Loucy (cell line): ENCODE measurements around the gene CYFIP2.

ENCODE experiments used
- H2AFZ ChIP-seq: fragments of 200-600 bp; sonication (generic); 2 replicates; pipeline ENCODE4 v1.6.0; 2016; ENCODE audit warnings: antibody characterized with exemption, mild to moderate bottlenecking, low read length, moderate library complexity
- H3F3A ChIP-seq: fragments of 200-600 bp; 2 replicates; pipeline ENCODE4 v1.6.0; 2016; ENCODE audit warnings: antibody characterized with exemption, low read depth, mild to moderate bottlenecking
- H3K27me3 ChIP-seq: fragments of 200-600 bp; sonication (generic); 2 replicates; pipeline ENCODE4 v1.6.1; 2014; ENCODE audit warnings: low read length, mild to moderate bottlenecking; ENCODE audit not compliant: insufficient read depth, poor library complexity, severe bottlenecking
- H3K36me3 ChIP-seq: fragments of 200-600 bp; sonication (generic); 2 replicates; pipeline ENCODE4 v1.6.1; 2016; ENCODE audit warnings: low read length; ENCODE audit not compliant: insufficient read depth
- H3K4me1 ChIP-seq: fragments of 200-600 bp; sonication (generic); 2 replicates; pipeline ENCODE4 v1.5.1; 2014; ENCODE audit warnings: low read length, mild to moderate bottlenecking; ENCODE audit not compliant: insufficient read depth, poor library complexity, severe bottlenecking
- H3K4me2 ChIP-seq: fragments of 200-600 bp; sonication (generic); 2 replicates; pipeline ENCODE4 v1.6.0; 2014; ENCODE audit warnings: antibody characterized with exemption, low read length, low read depth, mild to moderate bottlenecking; ENCODE audit not compliant: poor library complexity, severe bottlenecking
- H3K4me3 ChIP-seq: fragments of 200-600 bp; sonication (generic); 2 replicates; pipeline ENCODE4 v1.5.1; 2014; ENCODE audit warnings: low read length, mild to moderate bottlenecking, mixed read lengths; ENCODE audit not compliant: poor library complexity, severe bottlenecking
- H3K79me2 ChIP-seq: fragments of 200-600 bp; sonication (generic); 2 replicates; pipeline ENCODE4 v1.6.1; 2014; ENCODE audit warnings: low read length; ENCODE audit not compliant: insufficient read depth
- H3K9ac ChIP-seq: fragments of 200-600 bp; sonication (generic); 2 replicates; pipeline ENCODE4 v1.6.0; 2014; ENCODE audit warnings: mild to moderate bottlenecking, low read depth, low read length, moderate library complexity; ENCODE audit not compliant: poor library complexity, severe bottlenecking
- H3K9me2 ChIP-seq: fragments of 200-600 bp; sonication (generic); replicated peaks from 2 replicates; pipeline ENCODE4 v1.6.1; 2016; ENCODE audit warnings: low read depth, low read length, mixed read lengths
- H3K9me3 ChIP-seq: fragments of 200-600 bp; sonication (generic); 2 replicates; pipeline ENCODE4 v1.6.1; 2014; ENCODE audit warnings: mild to moderate bottlenecking, antibody characterized with exemption, low read length, low read depth; ENCODE audit not compliant: insufficient read depth
- H4K20me1 ChIP-seq: fragments of 200-600 bp; sonication (generic); 2 replicates; pipeline ENCODE4 v1.6.0; 2014; ENCODE audit warnings: antibody characterized with exemption, low read length, mild to moderate bottlenecking; ENCODE audit not compliant: insufficient read depth, poor library complexity, severe bottlenecking
- CTCF ChIP-seq: fragments of 200-600 bp; sonication (generic); conservative IDR thresholded peaks from 2 replicates; pipeline ENCODE4 v1.5.1; 2014; ENCODE audit warnings: mild to moderate bottlenecking, antibody characterized with exemption, low read length
- EZH2phosphoT487 ChIP-seq: fragments of 200-600 bp; IDR thresholded peaks from 2 replicates; pipeline ENCODE4 v1.6.1; 2018; ENCODE audit warnings: antibody characterized with exemption, mild to moderate bottlenecking, moderate library complexity, borderline replicate concordance

CYFIP2 gene

GRCh38 chr5:157362982-157363381 is 97.1 kb downstream of the CYFIP2 start:
- Histone ChIP-seq H4K20me1 (no peaks in the 10 kb centered on the region), H3K4me1 (no peaks in the 10 kb centered on the region), H3K9me3 (no peaks in the 10 kb centered on the region), H2AFZ (no peak overlapping the region), H3F3A (no peaks in the 10 kb centered on the region), H3K27me3 (no peaks in the 10 kb centered on the region), H3K9me2 (no peaks in the 10 kb centered on the region), H3K36me3 (peaks cover 94% of the 10 kb centered on the region; the same call in 1 of the 2 replicates), H3K4me2 (no peak overlapping the region), H3K9ac (no peak overlapping the region), H3K79me2 (no peaks in the 10 kb centered on the region), H3K4me3 (no peak overlapping the region)
- TF ChIP-seq EZH2phosphoT487 (no peak), CTCF (no peak)

- Histone ChIP-seq H3K9ac (no peak overlapping the region), H3K9me3 (no peaks in the 10 kb centered on the region), H2AFZ (no peak overlapping the region), H3K4me3 (no peak overlapping the region), H3K4me2 (no peak overlapping the region), H3K36me3 (peaks cover 94% of the 10 kb centered on the region; the same call in 1 of the 2 replicates), H3K27me3 (no peaks in the 10 kb centered on the region), H3K79me2 (no peaks in the 10 kb centered on the region), H4K20me1 (no peaks in the 10 kb centered on the region), H3K9me2 (no peaks in the 10 kb centered on the region), H3F3A (no peaks in the 10 kb centered on the region), H3K4me1 (no peaks in the 10 kb centered on the region)
- no peak for TF ChIP-seq CTCF
- no peak for TF ChIP-seq EZH2phosphoT487
Measured at GRCh38 chr5:157365732-157366131, 99.8 kb downstream of the CYFIP2 start.

GRCh38 chr5:157366741-157367674 is 101.1 kb downstream of the CYFIP2 start:
- H3K9me3 ChIP-seq = no peaks in the 10 kb centered on the region
- TF ChIP-seq EZH2phosphoT487 (no peak), CTCF (peak; percentile 34)
- peaks cover 92% of the 10 kb centered on the region; the same call in 1 of the 2 replicates for H3K36me3 ChIP-seq
- no peaks in the 10 kb centered on the region for H3K79me2 ChIP-seq
- H3K9me2 ChIP-seq = no peaks in the 10 kb centered on the region
- no peaks in the 10 kb centered on the region for H3F3A ChIP-seq
- no peak overlapping the region for H3K4me2 ChIP-seq
- no peaks in the 10 kb centered on the region for H3K4me1 ChIP-seq
- no peak overlapping the region for H2AFZ ChIP-seq
- no peak overlapping the region for H3K4me3 ChIP-seq
- H4K20me1 ChIP-seq = no peaks in the 10 kb centered on the region
- H3K9ac ChIP-seq = no peak overlapping the region
- no peaks in the 10 kb centered on the region for H3K27me3 ChIP-seq
